HG02943 (cell line): ENCODE measurements around the gene ABCB4.

ENCODE experiments used
- ATAC-seq: cut with Tn5 transposase; IDR thresholded peaks from one replicate; pipeline ENCODE4 v1.9.1; 2021; ENCODE audit warnings: mild to moderate bottlenecking, low read depth, moderate library complexity; ENCODE audit not compliant: unreplicated experiment

The ABCB4 gene

GRCh38 chr7:87359366-87359765, 116.1 kb downstream of the ABCB4 start:
- ATAC-seq: no peak

- ATAC-seq: no peak
These were observed 119.0 kb downstream of the ABCB4 start for GRCh38 chr7:87356448-87356847.

GRCh38 chr7:87354749-87355148, 120.7 kb downstream of the ABCB4 start:
- ATAC-seq: no peak
